Thymus (tissue), 11 donors: ENCODE measurements around the gene RXRA. TPM values are rescaled to one million over a fixed set of nuclear protein-coding genes. Genes with fewer than 3 reads are reported as not detected.

Experiments
- DNase-seq, 9 donors: peaks; one replicate each; pipeline ENCODE4 v3.0.0-alpha.2; 2013; ENCODE audit warnings: low spot score in 9 of 9, low read depth in 6 of 9, missing footprints in 1 of 9
- H3K27ac ChIP-seq, 2 donors: one replicate each; pipeline ENCODE4 v1.5.1; 2013; ENCODE audit warnings: control low read depth in 1 of 2, low read depth in 1 of 2, low read length in 1 of 2, mild to moderate bottlenecking in 1 of 2, moderate library complexity in 1 of 2
- H3K27me3 ChIP-seq, 2 donors: one replicate each; pipeline ENCODE4 v1.5.1; 2013; ENCODE audit warnings: low read length in 1 of 2; ENCODE audit not compliant: control insufficient read depth in 2 of 2, insufficient read depth in 1 of 2
- H3K36me3 ChIP-seq, 2 donors: one replicate each; pipeline ENCODE4 v1.5.1; 2013; ENCODE audit warnings: low read length in 1 of 2, mild to moderate bottlenecking in 1 of 2, moderate library complexity in 1 of 2; ENCODE audit not compliant: control insufficient read depth in 2 of 2, insufficient read depth in 2 of 2
- H3K4me1 ChIP-seq, 2 donors: one replicate each; pipeline ENCODE4 v1.5.1; 2013; ENCODE audit warnings: low read length in 2 of 2; ENCODE audit not compliant: control insufficient read depth in 2 of 2, insufficient read depth in 2 of 2
- H3K4me3 ChIP-seq, 2 donors: one replicate each; pipeline ENCODE4 v1.5.1; 2013; ENCODE audit warnings: low read length in 2 of 2, control low read depth in 1 of 2, mild to moderate bottlenecking in 1 of 2
- H3K9me3 ChIP-seq, 2 donors: one replicate each; pipeline ENCODE4 v1.5.1; 2013; ENCODE audit warnings: low read length in 1 of 2, mild to moderate bottlenecking in 1 of 2; ENCODE audit not compliant: control insufficient read depth in 2 of 2, insufficient read depth in 1 of 2
- WGBS: extraction: QIAGEN DNeasy Blood & Tissue Kit; methylation state at CpG from one replicate; pipeline ENCODE4 v1.1.7; 2013; 5-methylcytosine and 5-hydroxymethylcytosine counted together
- polyA plus RNA-seq: library from polyadenylated mRNA; stranded (reverse); fragments of 200-250 nt; gene quantifications from one replicate; pipeline ENCODE4 v1.2.3, GENCODE V29; 2013
- total RNA-seq: library from RNA; stranded (reverse); fragments of 120-200 nt; gene quantifications from one replicate; pipeline ENCODE4 v1.2.4, GENCODE V29; 2013
- donor health status: healthy.

RXRA gene
- total and polyA plus RNA-seq, 2 donors, result 7.0 to 20.4 TPM

- no peak for DNase-seq
- H3K36me3 ChIP-seq, result no peaks in the 10 kb centered on the region
- 86% methylated on average over 26 of the region's 26 CpGs for WGBS
- H3K9me3 ChIP-seq, result no peaks in the 10 kb centered on the region
- peaks cover 10 to 34% of the 10 kb centered on the region in 2 donors for H3K4me1 ChIP-seq
- no peak overlapping the region for H3K4me3 ChIP-seq
- H3K27me3 ChIP-seq, result peaks cover 6 to 29% of the 10 kb centered on the region in 2 donors
- no peak overlapping the region for H3K27ac ChIP-seq
These were observed 115.2 kb downstream of the RXRA start for GRCh38 chr9:134441227-134442084.

- H3K9me3 ChIP-seq, result no peaks in the 10 kb centered on the region
- 27% methylated on average over 12 of the region's 12 CpGs for WGBS
- peaks cover 10 to 34% of the 10 kb centered on the region in 2 donors for H3K4me1 ChIP-seq
- peaks cover 6 to 29% of the 10 kb centered on the region in 2 donors for H3K27me3 ChIP-seq
- no peaks in the 10 kb centered on the region for H3K36me3 ChIP-seq
- DNase-seq, result no peak
- H3K4me3 ChIP-seq, result no peak overlapping the region
- H3K27ac ChIP-seq, result no peak overlapping the region
These were observed 115.8 kb downstream of the RXRA start for GRCh38 chr9:134442085-134442474.

GRCh38 chr9:134442486-134443173, 116.4 kb downstream of the RXRA start:
- 33% methylated on average over 21 of the region's 21 CpGs for WGBS
- no peaks in the 10 kb centered on the region for H3K36me3 ChIP-seq
- no peaks in the 10 kb centered on the region for H3K9me3 ChIP-seq
- no peak overlapping the region for H3K27ac ChIP-seq
- no peak overlapping the region for H3K4me3 ChIP-seq
- H3K4me1 ChIP-seq, result peaks cover 10 to 34% of the 10 kb centered on the region in 2 donors
- DNase-seq, result peak in 1 of 9 donors; percentile 26
- peaks cover 6 to 29% of the 10 kb centered on the region in 2 donors for H3K27me3 ChIP-seq

GRCh38 chr9:134443174-134444037, 117.2 kb downstream of the RXRA start:
- no peak overlapping the region for H3K27ac ChIP-seq
- peak; percentile 51 to 90 (median 71) for DNase-seq
- peaks cover 10 to 34% of the 10 kb centered on the region in 2 donors for H3K4me1 ChIP-seq
- H3K27me3 ChIP-seq, result peaks cover 6 to 29% of the 10 kb centered on the region in 2 donors
- no peak overlapping the region for H3K4me3 ChIP-seq
- peaks cover 4 to 6% of the 10 kb centered on the region in 2 donors for H3K9me3 ChIP-seq
- WGBS, result 18% methylated on average over 27 of the region's 27 CpGs
- H3K36me3 ChIP-seq, result no peaks in the 10 kb centered on the region

- WGBS, result 89% methylated on average over 2 of the region's 2 CpGs
- no peak overlapping the region for H3K27ac ChIP-seq
- DNase-seq, result no peak
These were observed 117.7 kb downstream of the RXRA start for GRCh38 chr9:134444038-134444315.

GRCh38 chr9:134445000-134445399, 118.7 kb downstream of the RXRA start:
- no peak for DNase-seq
- H3K36me3 ChIP-seq, result no peaks in the 10 kb centered on the region
- peaks cover 6 to 26% of the 10 kb centered on the region in 2 donors for H3K27me3 ChIP-seq
- peaks cover 6 to 17% of the 10 kb centered on the region in 2 donors for H3K9me3 ChIP-seq
- H3K4me3 ChIP-seq, result no peak overlapping the region
- H3K27ac ChIP-seq, result no peak overlapping the region
- peaks cover 10 to 36% of the 10 kb centered on the region in 2 donors for H3K4me1 ChIP-seq
- 92% methylated on average over 8 of the region's 8 CpGs for WGBS

More at GRCh38 chr9:134444038-134444315, 117.7 kb downstream of the RXRA start:
- H3K4me1 ChIP-seq, result peaks cover 10 to 34% of the 10 kb centered on the region in 2 donors
- peaks cover 6 to 29% of the 10 kb centered on the region in 2 donors for H3K27me3 ChIP-seq
- H3K4me3 ChIP-seq, result no peak overlapping the region
- H3K36me3 ChIP-seq, result no peaks in the 10 kb centered on the region
- H3K9me3 ChIP-seq, result peaks cover 5 to 12% of the 10 kb centered on the region in 2 donors

GRCh38 chr9:134449180-134449916, 123.1 kb downstream of the RXRA start:
- 21% methylated on average over 10 of the region's 10 CpGs for WGBS
- DNase-seq, result peak; percentile 59 to 89 (median 73)
- peaks cover 6 to 17% of the 10 kb centered on the region in 2 donors for H3K9me3 ChIP-seq

GRCh38 chr9:134451700-134452458, 125.6 kb downstream of the RXRA start:
- DNase-seq, result no peak
- 93% methylated on average over 2 of the region's 2 CpGs for WGBS
- Histone ChIP-seq H3K36me3 (no peaks in the 10 kb centered on the region), H3K9me3 (peaks cover 6 to 17% of the 10 kb centered on the region in 2 donors), H3K27me3 (no peaks in the 10 kb centered on the region), H3K4me3 (no peak overlapping the region), H3K27ac (no peak overlapping the region), H3K4me1 (peaks cover 3 to 27% of the 10 kb centered on the region in 2 donors)

More at GRCh38 chr9:134449180-134449916, 123.1 kb downstream of the RXRA start:
- Histone ChIP-seq H3K4me1 (peaks cover 0 to 5% of the 10 kb centered on the region in 2 donors), H3K4me3 (no peak overlapping the region), H3K27me3 (no peaks in the 10 kb centered on the region), H3K27ac (no peak overlapping the region), H3K36me3 (no peaks in the 10 kb centered on the region)
